Fibroblast of gingiva (primary cell): ENCODE results near the gene UBE3B.
A peak's percentile ranks its signal among the peaks of the same experiment; 100 is the strongest.
"Not testable (repeated sequence)": the region's sequence is repeated elsewhere in the genome, so short reads cannot be mapped to it uniquely, and the experiment has no call there.

Experiments
- DNase-seq: peaks from one replicate; pipeline ENCODE4 v3.0.0-alpha.2; 2011; ENCODE audit warnings: low read depth

The UBE3B gene

GRCh38 chr12:109473526-109474270, 3.7 kb upstream of the UBE3B start:
- DNase-seq, result not testable (repeated sequence)

- DNase-seq, result no peak
Measured at GRCh38 chr12:109475121-109475520, 2.3 kb upstream of the UBE3B start.

GRCh38 chr12:109475993-109476806, 1.2 kb upstream of the UBE3B start:
- DNase-seq, result no peak

GRCh38 chr12:109476807-109477184, 638 bp upstream of the UBE3B start:
- no peak for DNase-seq

- no peak for DNase-seq
Measured at GRCh38 chr12:109477963-109478315, 505 bp downstream of the UBE3B start.

GRCh38 chr12:109479761-109480160, 2.3 kb downstream of the UBE3B start:
- no peak for DNase-seq

GRCh38 chr12:109480356-109480755, 2.9 kb downstream of the UBE3B start:
- no peak for DNase-seq

- DNase-seq, result no peak
Measured at GRCh38 chr12:109481863-109482262, 4.4 kb downstream of the UBE3B start.

GRCh38 chr12:109482491-109482890, 5.1 kb downstream of the UBE3B start:
- no peak for DNase-seq

- DNase-seq, result no peak
Measured at GRCh38 chr12:109482894-109483293, 5.5 kb downstream of the UBE3B start.

GRCh38 chr12:109483346-109483745, 5.9 kb downstream of the UBE3B start:
- DNase-seq, result no peak

GRCh38 chr12:109485201-109485600, 7.8 kb downstream of the UBE3B start:
- no peak for DNase-seq

- DNase-seq, result no peak
Measured at GRCh38 chr12:109487181-109488050, 10.0 kb downstream of the UBE3B start.

- DNase-seq, result peak; percentile 57
Measured at GRCh38 chr12:109488051-109488665, 10.7 kb downstream of the UBE3B start.

GRCh38 chr12:109489016-109489954, 11.9 kb downstream of the UBE3B start:
- DNase-seq, result no peak

GRCh38 chr12:109489955-109490565, 12.6 kb downstream of the UBE3B start:
- DNase-seq, result no peak

GRCh38 chr12:109491671-109492070, 14.2 kb downstream of the UBE3B start:
- DNase-seq, result no peak

GRCh38 chr12:109492371-109492770, 14.9 kb downstream of the UBE3B start:
- no peak for DNase-seq

- DNase-seq, result no peak
Measured at GRCh38 chr12:109493090-109493489, 15.7 kb downstream of the UBE3B start.

- DNase-seq, result no peak
Measured at GRCh38 chr12:109493938-109494337, 16.5 kb downstream of the UBE3B start.
